GM18870 (cell line): ENCODE data around the gene GPC3.

Experiments
- ATAC-seq: cut with Tn5 transposase; IDR thresholded peaks from one replicate; pipeline ENCODE4 v1.9.1; 2021; ENCODE audit warnings: moderate library complexity; ENCODE audit not compliant: unreplicated experiment

The GPC3 gene

DNA sequence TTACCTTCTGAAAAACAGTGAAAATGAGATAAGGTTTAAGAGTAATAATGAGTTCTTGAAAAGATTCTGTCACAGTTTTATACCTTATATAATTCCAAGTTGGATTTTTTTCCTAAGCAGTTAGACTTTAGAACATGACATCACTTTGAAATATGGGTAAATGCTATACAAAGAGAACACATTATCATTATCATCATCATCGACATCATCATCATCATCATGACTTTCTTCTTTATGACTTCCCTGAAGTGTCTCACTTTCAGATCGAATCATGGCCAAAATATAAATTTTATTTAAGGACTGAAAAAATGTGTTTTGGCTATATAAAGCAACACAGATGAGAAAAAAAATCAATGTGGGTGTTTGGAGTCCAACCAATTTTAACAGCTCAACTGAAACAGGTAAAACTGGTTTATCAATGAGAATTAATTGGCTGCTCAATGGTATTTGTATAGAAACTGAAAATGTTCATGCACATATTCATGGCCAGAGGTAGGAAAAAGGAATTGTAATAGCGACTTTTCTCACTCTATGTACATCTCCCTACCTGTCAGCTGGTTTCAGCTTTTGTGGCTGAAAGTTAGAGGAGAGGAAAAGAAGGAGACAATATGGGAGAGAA, 327.0 kb downstream of the GPC3 start:
- no peak for ATAC-seq

- ATAC-seq = no peak
Observed at GRCh38 chrX:133655275-133656265, 329.8 kb downstream of the GPC3 start.

DNA sequence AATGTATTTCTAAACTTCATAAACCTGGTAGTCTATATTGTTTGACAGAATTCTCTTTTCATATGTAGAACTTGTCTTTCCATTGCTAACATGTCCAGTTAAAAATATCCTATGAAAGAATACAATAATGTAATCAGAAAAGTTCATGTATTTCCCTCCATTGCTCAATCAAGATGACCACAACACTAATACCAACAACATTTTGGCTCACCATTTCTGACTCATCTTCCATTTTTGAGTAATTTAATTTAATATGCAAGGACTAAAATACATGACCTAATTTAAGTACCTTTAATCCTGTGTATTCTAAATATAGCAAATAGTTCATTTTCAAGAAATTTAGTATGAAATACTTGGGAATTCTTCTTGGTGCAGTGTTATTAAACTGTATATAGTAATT, 330.6 kb downstream of the GPC3 start:
- ATAC-seq = no peak

DNA sequence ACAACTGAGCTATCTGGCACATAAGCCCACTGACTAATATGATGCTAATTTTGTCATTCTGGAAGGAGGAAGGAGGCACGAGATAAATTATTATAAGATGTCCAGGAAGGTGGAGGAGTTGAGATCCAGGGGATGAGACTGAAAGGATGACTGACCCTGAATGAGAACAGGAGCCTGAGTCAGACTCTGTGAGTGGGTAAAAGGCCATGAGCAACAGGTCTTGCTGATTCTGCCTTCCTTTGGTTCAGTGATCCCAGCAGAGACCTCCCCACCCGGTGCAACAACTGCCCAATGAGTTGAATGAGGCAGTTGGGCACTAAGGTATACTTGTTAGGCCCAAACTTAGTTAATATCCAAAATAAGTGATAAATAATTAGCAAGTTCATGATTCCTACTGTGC, 332.0 kb downstream of the GPC3 start:
- no peak for ATAC-seq

- ATAC-seq = no peak
Observed at GRCh38 chrX:133652185-133652584, 333.2 kb downstream of the GPC3 start.

DNA sequence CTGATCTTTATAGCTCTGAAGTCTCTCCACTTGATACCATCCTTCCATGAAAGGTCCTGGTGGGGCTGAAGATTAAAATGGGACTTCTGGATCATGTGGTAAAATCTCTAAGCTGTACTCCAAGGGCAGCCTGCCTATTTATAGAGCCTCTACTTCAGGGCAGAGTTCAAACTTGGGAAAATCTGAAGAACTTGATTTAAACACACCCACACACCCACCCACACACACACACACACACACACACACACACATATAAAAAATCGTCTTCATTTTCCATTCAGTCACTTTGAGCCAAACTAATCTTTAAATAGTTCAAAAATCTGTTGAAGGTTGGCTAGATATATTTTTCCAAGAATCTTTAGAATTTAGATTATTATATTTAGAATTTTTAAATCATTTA, 335.2 kb downstream of the GPC3 start:
- ATAC-seq = no peak

DNA sequence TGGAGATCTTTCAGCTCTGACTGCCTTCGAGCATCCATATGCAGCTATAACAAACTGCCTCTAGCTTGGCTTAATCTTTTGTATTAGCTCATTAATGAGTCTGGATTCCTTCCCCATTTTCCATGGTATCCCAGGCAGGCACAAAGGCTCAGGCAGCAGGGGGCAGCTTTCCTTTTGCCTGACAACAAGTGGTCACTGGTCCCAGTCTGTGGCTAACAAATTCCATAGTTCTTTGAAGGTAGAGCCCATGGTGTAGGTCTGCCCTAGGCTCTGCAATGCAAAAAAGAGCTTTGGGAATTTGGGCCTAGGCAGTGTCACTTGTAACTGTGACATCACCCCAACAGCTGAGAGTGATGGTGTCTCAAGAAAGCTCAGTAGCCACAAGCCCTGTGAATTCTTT, 335.7 kb downstream of the GPC3 start:
- no peak for ATAC-seq

- no peak for ATAC-seq
Observed at GRCh38 chrX:133648594-133648993, 336.8 kb downstream of the GPC3 start.

GRCh38 chrX:133646719-133647116, 338.7 kb downstream of the GPC3 start:
- no peak for ATAC-seq

DNA sequence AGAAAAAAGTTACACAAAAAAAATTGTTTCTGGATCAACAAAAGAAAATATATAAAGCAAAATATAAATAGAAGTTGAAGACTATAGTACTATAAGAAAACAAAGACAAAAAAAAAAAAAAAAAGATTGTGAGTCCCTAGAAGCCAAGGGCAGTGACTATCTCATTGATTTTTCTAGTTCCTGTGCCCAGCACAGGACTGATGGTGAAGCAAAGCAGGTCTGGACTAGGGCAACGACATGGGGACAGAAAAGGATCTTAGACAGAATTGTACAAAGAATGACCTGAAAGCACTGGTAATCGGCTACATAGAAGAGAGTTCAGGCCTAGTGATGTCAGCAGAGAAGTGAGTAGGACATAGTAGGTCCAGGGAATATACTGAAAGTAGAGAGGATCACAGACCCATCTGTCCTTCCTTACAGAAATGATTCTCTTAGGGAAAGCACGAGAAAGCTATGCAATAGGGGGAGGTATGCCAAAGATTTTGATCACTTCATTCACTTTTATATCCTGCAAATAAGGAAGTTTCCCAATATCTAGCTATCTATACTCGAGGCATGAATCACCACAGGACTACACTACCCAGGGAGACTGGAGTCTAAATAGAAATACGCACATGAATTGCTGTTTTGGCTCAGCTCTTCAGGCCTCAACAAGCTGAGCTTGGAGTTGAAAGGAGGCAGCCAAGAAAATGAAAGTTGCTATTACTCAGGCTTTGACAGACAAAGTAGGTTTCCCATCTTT, 339.2 kb downstream of the GPC3 start:
- no peak for ATAC-seq

- ATAC-seq = no peak
Observed at GRCh38 chrX:133645256-133645655, 340.1 kb downstream of the GPC3 start.

GRCh38 chrX:133640161-133641015, 345.0 kb downstream of the GPC3 start:
- no peak for ATAC-seq

GRCh38 chrX:133639726-133640125, 345.7 kb downstream of the GPC3 start:
- no peak for ATAC-seq

- no peak for ATAC-seq
Observed at GRCh38 chrX:133638285-133638684, 347.1 kb downstream of the GPC3 start.

DNA sequence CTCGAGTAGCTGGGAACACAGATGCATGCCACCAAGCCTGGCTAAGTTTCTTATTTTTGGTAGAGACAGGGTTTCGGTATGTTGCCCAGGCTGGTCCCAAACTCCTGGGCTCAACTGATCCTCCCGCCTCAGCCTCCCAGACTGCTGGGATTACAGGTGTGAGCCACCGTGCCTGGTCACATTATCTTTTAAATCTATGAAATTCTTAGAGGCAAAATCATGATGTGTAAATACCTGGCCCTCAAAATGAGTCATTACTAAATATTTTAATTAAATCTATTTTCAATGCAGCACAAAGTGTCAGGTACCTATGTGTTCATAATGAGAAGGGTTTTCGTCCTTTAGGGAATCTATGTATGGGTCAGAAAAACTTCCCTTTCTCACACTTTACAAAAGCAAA, 347.6 kb downstream of the GPC3 start:
- no peak for ATAC-seq

GRCh38 chrX:133636009-133636408, 349.4 kb downstream of the GPC3 start:
- ATAC-seq = no peak

- no peak for ATAC-seq
Observed at GRCh38 chrX:133634416-133634815, 351.0 kb downstream of the GPC3 start.

GRCh38 chrX:133633950-133634349, 351.4 kb downstream of the GPC3 start:
- ATAC-seq = no peak

- ATAC-seq = no peak
Observed at GRCh38 chrX:133633162-133633561, 352.2 kb downstream of the GPC3 start.

- ATAC-seq = no peak
Observed at GRCh38 chrX:133630362-133630761, 355.0 kb downstream of the GPC3 start.

DNA sequence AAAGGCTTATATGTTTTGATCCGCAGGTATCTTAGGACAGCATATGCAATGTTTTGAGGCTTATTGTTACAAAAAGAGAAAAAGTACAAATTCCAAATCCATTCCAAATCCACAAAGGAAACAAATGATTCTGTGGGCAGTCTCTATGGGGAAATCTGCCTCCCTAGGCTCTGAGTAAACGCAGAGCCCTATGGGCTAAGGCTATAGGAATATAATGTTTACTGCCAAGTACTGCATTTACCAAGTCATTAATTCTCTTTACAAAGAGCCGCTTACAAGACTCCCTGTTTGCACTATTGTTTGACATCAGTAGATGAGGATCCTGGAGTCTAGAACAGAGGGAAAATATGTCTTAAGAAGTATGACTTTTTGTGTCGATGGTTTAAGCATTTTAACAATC, 357.7 kb downstream of the GPC3 start:
- no peak for ATAC-seq
